NCI-H1694 treated with DMSO at 0.1 percent for 48 hours (cell line): ENCODE measurements around the gene PROM2.

ENCODE experiments used
- DNase-seq: peaks from one replicate; lab custom pipeline; 2025; lab: John Stamatoyannopoulos, UW

Gene PROM2

GRCh38 chr2:95306336-95306895 lies 32.2 kb downstream of the PROM2 start:
- DNase-seq: no peak

GRCh38 chr2:95307036-95307435 lies 32.8 kb downstream of the PROM2 start:
- no peak for DNase-seq

DNA sequence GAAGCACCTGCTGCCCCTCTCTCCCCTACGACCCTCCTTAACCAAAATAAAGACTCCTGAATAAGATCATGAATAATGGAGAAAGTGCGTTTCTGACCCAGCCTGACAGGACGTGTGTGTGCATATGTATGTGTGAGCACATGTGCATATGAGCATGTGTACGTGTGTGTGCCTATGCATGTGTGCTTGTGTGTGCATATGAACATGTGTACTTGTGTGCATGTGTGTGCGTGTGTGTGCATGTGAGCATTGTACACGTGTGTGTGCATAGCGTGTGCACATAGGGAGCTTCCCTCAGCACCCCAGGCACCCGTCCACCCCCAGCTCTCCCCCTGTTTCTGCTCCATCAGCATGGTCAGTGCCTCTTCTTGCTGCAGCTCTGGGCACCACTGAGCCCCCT lies 33.6 kb downstream of the PROM2 start:
- no peak for DNase-seq

DNA sequence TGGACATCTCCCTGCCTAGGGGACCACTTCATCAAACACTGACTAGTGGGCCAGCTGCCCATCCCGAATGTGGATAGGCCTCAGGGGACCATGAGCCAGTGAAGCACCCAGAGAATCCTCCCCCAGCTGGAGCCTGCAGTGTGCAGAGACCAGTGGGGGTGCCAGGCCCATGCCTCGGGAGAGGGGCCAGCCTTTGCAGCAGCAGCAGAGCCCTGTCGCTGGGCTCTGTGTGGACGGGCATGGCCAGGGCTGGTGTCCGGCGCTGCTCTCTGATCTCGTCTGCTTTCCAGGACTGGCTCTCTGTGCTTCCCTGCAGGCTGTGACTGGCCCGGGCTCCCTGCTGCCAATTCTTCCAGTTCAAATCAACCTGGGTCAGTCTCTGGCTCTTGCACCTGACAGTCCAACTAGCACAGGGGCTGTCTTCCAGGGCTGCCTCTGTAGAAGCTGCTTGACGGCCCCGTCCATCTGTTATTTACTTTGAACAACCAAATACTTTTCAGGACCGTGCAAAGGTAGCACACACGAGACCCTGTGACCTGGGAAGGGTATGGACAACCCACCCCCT lies 34.3 kb downstream of the PROM2 start:
- no peak for DNase-seq

DNA sequence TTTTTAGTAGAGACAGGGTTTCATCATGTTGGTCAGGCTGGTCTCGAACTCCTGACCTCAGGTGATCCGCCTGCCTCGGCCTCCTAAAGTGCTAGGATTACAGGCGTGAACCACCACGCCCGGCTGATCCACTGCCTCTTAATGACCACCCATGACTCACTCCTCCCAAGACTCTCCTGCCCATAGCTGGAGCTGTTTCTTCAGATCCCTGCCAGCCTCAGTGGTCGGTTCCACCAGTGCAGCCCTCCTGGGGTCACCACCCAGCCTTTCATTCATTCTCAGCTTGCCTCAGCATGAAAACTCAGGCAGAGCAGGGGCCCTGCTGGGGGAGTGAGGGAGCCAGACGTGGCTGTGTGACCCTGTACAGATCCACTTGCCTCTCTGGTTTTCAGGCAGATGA lies 35.4 kb downstream of the PROM2 start:
- no peak for DNase-seq

DNA sequence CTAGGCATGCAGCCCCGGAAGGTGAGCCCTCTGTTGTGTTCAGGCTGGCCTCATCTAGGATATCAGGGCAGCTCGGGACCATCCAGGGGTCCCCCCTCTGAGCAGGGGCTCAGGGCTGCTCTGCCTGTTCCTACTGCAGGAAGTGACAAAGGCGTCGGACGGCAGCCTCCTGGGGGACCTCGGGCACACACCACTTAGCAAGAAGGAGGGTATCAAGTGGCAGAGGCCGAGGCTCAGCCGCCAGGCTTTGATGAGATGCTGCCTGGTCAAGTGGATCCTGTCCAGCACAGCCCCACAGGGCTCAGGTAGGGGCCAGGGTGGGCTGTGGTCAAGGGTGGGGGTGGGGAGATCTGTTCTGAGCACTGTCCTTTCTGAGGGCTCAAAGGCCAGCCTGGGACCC lies 36.0 kb downstream of the PROM2 start:
- DNase-seq: no peak

- no peak for DNase-seq
Observed at GRCh38 chr2:95310651-95311050, 36.4 kb downstream of the PROM2 start.

DNA sequence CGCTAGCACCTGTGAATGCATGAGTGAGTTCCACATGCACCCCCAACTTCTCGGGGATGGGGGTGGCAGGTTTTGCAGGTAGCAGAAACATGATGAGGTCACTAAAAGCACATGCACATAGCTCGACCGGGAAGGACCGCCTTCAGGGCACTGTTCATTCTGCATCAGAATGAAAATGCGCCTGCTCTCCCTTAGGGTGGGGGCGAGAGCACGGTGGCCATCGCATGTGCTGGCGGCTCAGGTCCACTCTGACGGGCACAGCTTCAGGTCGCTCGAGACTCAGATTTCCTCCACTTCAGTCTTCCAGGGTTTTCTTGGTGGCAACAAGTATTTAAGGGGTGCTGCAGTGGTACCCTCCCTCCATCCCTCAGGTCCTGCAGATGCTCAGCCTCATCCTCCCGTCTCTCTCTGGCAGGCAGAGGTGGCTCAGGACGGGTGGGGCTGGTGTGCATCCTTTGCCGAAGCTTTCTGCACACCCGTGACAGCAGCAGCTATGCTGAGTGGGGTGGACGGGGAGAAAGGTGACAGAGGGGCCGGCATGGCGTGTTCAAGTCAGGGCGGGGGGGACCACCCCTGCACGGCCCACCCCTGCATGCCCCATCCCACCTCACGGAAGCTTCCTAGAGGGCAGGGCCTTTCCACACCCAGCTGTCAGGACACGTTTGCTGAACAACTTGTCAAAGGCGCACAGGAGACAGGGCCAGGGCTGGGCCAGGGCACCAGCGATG lies 37.7 kb downstream of the PROM2 start:
- DNase-seq: no peak

DNA sequence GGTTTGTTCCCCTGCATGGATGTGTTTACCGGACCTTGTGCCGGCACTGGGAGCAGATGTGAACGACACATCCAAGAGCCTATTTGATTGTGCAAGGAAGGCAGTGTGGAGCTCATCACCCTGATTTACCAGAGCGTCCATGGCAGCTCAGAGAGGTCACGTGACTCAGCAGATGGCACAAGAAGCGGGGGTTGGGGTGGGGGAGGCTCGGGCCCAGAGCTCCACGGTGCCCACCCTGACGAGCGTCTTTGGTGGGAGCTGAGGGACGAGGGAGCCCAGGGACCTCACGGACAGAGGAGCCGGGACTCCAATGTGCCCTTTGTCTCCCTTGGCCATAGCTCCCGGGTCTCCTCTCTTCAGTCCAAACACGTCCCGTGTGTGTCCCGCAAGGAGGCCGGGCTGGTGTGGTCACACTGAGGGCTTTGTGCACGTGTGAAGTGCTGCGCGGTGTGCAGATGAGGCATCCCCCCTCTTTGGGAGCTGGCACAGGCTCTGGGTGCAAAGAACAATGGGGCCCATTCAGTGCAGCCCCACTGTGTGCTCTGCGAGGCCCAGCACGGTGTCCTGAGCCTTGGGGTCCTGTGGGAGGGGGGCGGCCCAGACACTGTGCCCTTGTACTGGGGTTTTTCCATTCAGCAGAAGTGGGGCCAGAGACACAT lies 38.4 kb downstream of the PROM2 start:
- no peak for DNase-seq

DNA sequence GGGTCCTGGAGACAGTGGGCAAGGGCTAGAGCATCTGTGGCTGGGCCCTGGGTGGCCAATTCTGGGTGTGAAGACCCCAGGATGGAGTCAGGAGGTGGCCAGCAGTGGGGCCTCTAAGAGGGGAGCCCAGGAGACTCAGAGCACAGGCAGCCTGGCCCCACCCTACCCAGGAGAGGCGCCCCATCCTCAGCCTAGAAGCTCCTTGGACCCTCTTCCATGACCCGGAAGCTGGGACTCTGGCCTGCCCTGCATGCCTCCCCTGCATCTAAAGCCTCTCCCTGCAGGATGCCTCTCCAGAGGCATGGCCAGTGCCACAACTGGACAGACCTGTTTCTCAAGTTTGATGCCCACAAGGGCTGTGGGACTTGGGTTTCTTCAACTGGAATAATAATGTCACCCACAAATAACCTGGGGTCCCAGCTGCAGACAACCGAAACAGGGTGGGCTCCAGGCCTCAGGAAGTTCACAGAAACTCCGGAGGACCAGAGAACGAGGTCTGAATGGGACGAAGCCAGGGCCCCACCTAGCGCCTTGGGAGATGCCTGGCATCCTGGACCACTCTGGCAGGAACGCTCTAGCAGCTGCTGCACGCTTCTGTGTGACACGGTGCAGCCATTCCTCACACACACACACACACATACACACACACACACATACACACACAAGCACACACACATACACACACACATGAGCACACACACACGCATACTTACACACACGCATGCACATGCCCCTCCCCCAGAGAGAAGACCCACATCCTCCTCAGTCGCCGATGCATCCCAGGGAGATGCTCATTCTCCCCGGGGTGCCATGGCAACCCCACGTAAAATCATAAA lies 39.3 kb downstream of the PROM2 start:
- DNase-seq: no peak

GRCh38 chr2:95314598-95314963 lies 40.3 kb downstream of the PROM2 start:
- no peak for DNase-seq

GRCh38 chr2:95314964-95315611 lies 40.8 kb downstream of the PROM2 start:
- DNase-seq: no peak

- DNase-seq: no peak
Observed at GRCh38 chr2:95315801-95316411, 41.7 kb downstream of the PROM2 start.

DNA sequence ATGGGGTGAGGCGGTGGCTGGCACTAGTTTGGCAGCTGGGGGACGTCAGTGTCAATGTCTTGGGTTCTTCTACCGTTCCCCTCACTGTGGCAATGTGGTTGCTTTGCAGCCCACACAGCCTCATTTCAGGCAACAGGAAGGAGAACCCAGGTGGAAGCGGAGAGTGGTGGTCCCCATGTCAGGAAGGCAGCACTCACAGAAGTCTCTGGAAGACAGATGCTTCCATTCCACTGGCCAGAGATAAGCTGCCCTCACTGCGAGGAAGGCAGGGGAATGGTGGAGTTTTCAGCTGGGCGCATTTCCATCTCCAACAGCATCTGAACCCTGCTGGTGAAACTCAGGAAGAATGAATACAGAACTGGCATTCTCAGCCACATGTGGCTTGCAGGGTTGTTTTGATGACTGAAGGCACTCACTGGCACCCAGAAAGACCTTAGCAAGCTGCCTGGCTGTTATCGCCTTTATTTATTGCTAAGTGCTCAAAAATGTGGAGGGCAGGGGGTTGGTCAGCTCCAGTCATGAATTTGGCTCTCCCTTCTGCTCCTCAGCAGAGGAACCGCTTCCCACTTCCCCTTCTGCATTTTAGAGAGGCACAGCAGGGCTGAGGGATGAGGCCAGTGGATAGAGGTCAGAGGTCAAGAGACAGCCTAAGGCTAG lies 42.3 kb downstream of the PROM2 start:
- DNase-seq: no peak

DNA sequence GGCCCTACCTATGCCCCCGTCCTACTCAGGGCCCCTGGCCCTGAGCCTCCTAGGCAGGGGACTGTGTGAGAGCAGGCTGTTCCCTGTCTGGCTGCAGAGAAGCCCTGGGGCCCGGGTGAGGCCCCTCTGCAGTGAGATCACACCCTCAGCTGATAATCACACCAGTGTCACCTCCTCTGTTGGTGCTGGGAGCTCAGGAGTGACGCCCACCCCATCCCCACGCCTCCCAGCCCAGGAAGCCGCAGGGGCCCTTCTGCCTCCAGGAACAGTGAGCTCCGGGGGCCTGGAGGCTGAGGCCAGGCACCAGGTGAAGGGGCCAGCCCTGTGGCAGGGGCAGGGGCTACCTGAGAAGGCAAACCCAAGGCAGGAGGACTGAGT lies 42.9 kb downstream of the PROM2 start:
- DNase-seq: no peak

DNA sequence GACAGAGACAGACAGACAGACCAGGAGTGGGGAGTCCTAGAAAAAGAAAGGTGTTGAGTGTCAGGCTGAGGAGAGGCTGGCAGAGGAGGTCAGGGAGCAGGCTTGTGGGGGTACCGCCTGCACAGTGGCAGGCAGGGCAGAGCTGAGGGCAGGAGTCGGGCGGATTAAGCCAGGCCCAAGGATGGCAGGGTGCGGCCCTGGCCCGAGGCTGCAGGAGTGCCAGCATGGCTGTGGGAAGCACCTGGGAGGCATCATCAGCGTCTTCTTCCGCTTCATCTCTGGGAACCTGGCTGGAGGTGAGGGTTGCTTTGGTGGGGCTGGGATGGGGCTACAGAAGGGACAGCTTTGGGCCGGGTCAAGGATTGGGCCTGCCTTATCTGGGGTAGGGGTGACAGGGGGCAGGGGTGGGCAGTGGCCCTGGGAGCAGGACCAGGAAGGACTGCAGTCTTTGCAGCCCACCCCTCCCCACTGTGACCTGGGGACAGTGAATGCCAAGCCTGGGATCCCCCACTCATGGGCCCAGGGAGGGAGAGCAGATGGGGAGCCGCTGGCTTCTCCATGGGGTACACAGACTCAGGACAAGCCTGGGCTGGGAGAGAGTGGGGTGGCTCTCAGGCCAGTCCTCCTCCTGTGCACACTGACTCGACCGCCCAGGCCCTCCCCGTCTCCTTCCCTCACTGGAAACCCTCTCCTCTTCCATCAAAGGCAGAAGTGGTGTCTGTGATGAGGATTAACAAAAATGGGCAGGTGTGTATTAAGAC lies 43.6 kb downstream of the PROM2 start:
- DNase-seq: no peak

- no peak for DNase-seq
Observed at GRCh38 chr2:95318431-95319220, 44.4 kb downstream of the PROM2 start.

GRCh38 chr2:95319481-95320343 lies 45.5 kb downstream of the PROM2 start:
- DNase-seq: no peak
